ENCODE results near the gene FOXJ3.

Gene FOXJ3

DNA sequence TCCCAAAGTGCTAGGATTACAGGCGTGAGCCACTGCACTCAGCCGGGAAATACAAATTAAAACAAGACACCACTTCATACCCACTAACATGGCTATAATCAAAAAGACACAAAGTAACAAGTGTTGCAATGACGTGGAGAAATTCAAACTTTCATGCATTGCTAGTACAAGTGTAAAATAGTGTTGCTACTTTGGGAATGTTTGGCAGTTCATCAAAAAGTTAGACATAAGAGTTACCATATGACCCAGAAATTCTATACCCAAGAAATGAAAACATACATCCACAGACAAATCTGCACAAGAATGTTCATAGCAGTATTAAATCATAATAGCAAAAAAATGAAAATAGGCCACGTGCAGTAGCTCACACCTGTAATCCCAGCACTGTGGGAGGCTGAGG is 16.4 kb downstream of the FOXJ3 start:
- Histone ChIP-seq H3K27me3 (ENCODE audit: low read length) (no peaks in the 10 kb centered on the region), H4K20me1 (ENCODE audit: low read depth, low read length) (peaks cover 49% of the 10 kb centered on the region), H3K9ac (ENCODE audit: low read length) (no peak overlapping the region), H3K79me2 (ENCODE audit: insufficient read depth, low read length) (peaks cover 100% of the 10 kb centered on the region), H3K36me3 (ENCODE audit: low read length) (peaks cover 4% of the 10 kb centered on the region; the same call in 1 of the 2 replicates), H3K4me2 (ENCODE audit: low read depth, low read length, poor library complexity, severe bottlenecking) (no peak overlapping the region), H2AFZ (ENCODE audit: low read depth, low read length, severe bottlenecking) (no peak overlapping the region), H3K27ac (ENCODE audit: low read depth, low read length) (no peak overlapping the region), H3F3A (ENCODE audit: insufficient read depth) (no peaks in the 10 kb centered on the region), H3K9me3 (ENCODE audit: insufficient read depth, low read length) (no peaks in the 10 kb centered on the region), H3K4me3 (ENCODE audit: insufficient read depth, low read length, poor library complexity, severe bottlenecking) (no peak overlapping the region), H3K9me2 (replicated peaks; ENCODE audit: insufficient read depth, low read length) (no peaks in the 10 kb centered on the region)
- TF ChIP-seq, protein P1, sequence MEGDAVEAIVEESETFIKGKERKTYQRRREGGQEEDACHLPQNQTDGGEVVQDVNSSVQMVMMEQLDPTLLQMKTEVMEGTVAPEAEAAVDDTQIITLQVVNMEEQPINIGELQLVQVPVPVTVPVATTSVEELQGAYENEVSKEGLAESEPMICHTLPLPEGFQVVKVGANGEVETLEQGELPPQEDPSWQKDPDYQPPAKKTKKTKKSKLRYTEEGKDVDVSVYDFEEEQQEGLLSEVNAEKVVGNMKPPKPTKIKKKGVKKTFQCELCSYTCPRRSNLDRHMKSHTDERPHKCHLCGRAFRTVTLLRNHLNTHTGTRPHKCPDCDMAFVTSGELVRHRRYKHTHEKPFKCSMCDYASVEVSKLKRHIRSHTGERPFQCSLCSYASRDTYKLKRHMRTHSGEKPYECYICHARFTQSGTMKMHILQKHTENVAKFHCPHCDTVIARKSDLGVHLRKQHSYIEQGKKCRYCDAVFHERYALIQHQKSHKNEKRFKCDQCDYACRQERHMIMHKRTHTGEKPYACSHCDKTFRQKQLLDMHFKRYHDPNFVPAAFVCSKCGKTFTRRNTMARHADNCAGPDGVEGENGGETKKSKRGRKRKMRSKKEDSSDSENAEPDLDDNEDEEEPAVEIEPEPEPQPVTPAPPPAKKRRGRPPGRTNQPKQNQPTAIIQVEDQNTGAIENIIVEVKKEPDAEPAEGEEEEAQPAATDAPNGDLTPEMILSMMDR (IDR thresholded peaks at IDR 0.05; ENCODE audit: insufficient read depth, low read length, poor library complexity, severe bottlenecking), result no peak
- no peak for TF ChIP-seq EZH2phosphoT487 (conservative IDR thresholded peaks at IDR 0.05; ENCODE audit: low read length)

DNA sequence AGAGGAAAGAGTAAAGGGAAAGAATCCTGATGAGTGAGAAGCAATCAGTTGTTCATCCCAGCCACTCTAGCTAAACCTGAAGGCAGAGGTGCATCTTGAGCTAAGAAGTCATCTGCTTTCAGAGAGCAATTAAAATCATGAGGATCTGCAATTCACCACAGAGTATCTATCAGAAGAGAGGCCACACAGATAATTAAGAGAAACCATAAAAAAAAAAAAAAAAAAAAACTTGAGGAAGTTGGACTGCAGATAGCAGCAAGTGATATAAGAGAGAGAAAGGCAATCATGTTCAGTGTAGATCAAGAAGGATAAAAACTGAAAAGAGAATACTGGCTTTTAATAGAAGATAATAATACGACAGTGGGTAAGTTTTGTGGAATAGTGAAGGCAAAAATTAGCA is 17.7 kb downstream of the FOXJ3 start:
- no peak overlapping the region for H2AFZ ChIP-seq (ENCODE audit: low read depth, low read length, severe bottlenecking)
- no peaks in the 10 kb centered on the region for H3K9me2 ChIP-seq (replicated peaks; ENCODE audit: insufficient read depth, low read length)
- 0 out of 2 replicates have a peak, but pooled peaks cover 2% of the 10 kb centered on the region for H3K36me3 ChIP-seq (ENCODE audit: low read length)
- no peaks in the 10 kb centered on the region for H3F3A ChIP-seq (ENCODE audit: insufficient read depth)
- TF ChIP-seq, protein P1 (IDR thresholded peaks at IDR 0.05; ENCODE audit: insufficient read depth, low read length, poor library complexity, severe bottlenecking), result no peak
- no peak for TF ChIP-seq EZH2phosphoT487 (conservative IDR thresholded peaks at IDR 0.05; ENCODE audit: low read length)
- no peak overlapping the region for H3K4me2 ChIP-seq (ENCODE audit: low read depth, low read length, poor library complexity, severe bottlenecking)
- no peak overlapping the region for H3K27ac ChIP-seq (ENCODE audit: low read depth, low read length)
- no peak overlapping the region for H3K4me3 ChIP-seq (ENCODE audit: insufficient read depth, low read length, poor library complexity, severe bottlenecking)
- H3K27me3 ChIP-seq (ENCODE audit: low read length), result no peaks in the 10 kb centered on the region
- peaks cover 100% of the 10 kb centered on the region for H3K79me2 ChIP-seq (ENCODE audit: insufficient read depth, low read length)
- H3K9ac ChIP-seq (ENCODE audit: low read length), result no peak overlapping the region
- H3K9me3 ChIP-seq (ENCODE audit: insufficient read depth, low read length), result no peaks in the 10 kb centered on the region
- H4K20me1 ChIP-seq (ENCODE audit: low read depth, low read length), result peaks cover 37% of the 10 kb centered on the region

DNA sequence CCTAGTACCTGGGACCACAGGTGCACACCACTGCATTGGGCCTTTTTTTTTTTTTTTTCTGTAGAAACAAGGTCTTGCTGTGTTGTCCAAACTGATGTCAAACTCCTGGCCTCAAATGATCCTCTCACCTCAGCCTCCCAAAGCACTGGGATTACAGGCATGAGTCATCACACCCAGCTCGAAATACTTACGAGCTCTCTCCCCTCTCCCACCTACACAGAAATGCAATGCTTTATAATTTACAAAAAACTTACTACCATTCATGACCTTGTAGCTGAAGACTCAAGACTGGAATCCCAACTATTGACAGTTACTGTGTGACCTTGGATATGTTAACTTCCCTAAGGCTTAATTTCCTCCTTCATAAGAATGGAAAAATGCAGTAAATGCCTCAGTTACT is 18.7 kb downstream of the FOXJ3 start:
- H3K4me2 ChIP-seq (ENCODE audit: low read depth, low read length, poor library complexity, severe bottlenecking), result no peak overlapping the region

More for the DNA sequence above, 18.7 kb downstream of the FOXJ3 start:
- no peak for TF ChIP-seq EZH2phosphoT487 (conservative IDR thresholded peaks at IDR 0.05; ENCODE audit: low read length)
- TF ChIP-seq, protein P1 (IDR thresholded peaks at IDR 0.05; ENCODE audit: insufficient read depth, low read length, poor library complexity, severe bottlenecking), result no peak
- Histone ChIP-seq H2AFZ (ENCODE audit: low read depth, low read length, severe bottlenecking) (no peak overlapping the region), H3K4me3 (ENCODE audit: insufficient read depth, low read length, poor library complexity, severe bottlenecking) (no peak overlapping the region), H3K9ac (ENCODE audit: low read length) (no peak overlapping the region), H3F3A (ENCODE audit: insufficient read depth) (no peaks in the 10 kb centered on the region), H3K36me3 (ENCODE audit: low read length) (no peaks in the 10 kb centered on the region), H3K9me3 (ENCODE audit: insufficient read depth, low read length) (no peaks in the 10 kb centered on the region), H4K20me1 (ENCODE audit: low read depth, low read length) (peaks cover 33% of the 10 kb centered on the region; the same call in 1 of the 2 replicates), H3K27me3 (ENCODE audit: low read length) (no peaks in the 10 kb centered on the region), H3K79me2 (ENCODE audit: insufficient read depth, low read length) (peaks cover 100% of the 10 kb centered on the region), H3K9me2 (replicated peaks; ENCODE audit: insufficient read depth, low read length) (no peaks in the 10 kb centered on the region), H3K27ac (ENCODE audit: low read depth, low read length) (no peak overlapping the region)

Measured in SU-DHL-6 (cell line).